GM04503 (cell line): Measurements from ENCODE around the gene DIP2B.
A peak's percentile ranks its signal among the peaks of the same experiment; 100 is the strongest.
"Not testable (repeated sequence)": the region's sequence is repeated elsewhere in the genome, so short reads cannot be mapped to it uniquely, and the experiment has no call there.

Experiments
- DNase-seq: peaks from one replicate; pipeline ENCODE4 v3.0.0-alpha.2; 2012; ENCODE audit warnings: low read depth

DIP2B gene

DNA sequence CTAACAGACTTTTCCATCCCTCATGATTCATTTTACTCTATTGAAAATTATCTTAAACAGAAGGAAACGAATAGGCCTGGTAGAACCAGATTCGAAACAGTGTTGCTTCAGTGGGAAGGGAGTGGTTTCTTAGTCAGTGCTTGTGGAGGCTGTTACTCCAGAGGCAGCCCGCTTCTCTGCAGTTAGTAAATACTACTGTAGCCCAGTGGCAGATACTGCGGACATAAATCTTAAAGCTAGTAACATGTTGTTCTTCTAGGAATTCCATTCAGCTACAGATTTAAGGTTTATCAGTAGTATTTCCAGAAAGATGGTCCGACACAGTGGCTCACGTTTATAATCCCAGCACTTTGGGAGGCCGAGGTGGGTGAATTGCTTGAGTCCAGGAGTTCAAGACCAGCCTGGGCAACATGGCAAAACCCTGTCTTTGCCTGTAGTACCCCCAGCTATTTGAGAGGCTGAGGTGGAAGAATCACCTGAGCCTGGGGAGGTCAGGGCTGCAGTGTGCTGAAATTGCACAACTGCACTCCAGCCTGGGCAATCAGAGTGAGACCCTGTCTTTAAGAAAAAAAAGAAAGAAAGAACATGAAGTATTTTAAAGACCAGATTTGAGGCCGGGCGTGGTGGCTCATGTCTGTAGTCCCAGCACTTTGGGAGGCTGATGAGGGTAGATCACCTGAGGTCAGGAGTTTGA, 45.9 kb downstream of the DIP2B start:
- no peak for DNase-seq

GRCh38 chr12:50551866-50552265, 47.1 kb downstream of the DIP2B start:
- no peak for DNase-seq

DNA sequence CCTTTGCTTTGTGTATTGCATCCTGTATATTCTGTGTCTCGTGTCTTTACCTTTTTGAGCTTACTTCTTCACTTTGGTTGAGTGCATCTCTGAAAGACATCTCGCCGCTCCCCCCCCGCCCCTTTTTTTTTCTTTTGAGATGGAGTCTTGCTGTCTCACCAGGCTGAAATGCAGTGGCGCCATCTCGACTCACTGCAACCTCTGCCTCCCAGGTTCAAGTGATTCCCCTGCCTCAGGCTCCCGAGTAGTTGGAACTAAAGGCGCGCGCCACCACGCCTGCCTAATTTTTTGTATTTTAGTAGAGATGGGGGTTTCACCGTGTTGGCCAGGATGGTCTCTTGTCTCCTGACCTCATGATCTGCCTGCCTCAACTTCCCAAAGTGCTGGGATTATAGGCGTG, 49.9 kb downstream of the DIP2B start:
- DNase-seq = no peak

DNA sequence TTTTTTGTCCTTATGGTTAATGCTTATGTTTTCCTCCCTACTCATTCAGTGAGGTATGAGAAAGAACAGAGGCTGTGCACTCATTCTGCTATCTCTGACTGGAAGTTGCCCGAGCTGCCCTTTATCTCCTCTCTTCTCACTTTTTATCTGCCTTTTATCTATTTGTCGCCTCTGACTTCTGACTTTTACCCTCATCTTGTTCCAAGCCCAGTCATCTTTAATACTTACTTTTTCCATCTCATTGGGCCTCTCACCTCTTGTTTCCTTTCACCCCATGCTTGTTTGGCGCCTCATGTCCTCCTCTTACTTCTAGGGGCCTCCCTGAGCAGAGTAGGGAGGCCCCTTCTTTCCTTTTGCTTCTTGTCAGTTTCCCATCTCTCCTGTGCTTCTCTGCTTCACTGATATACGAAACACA, 50.7 kb downstream of the DIP2B start:
- DNase-seq = no peak

GRCh38 chr12:50556273-50556672, 51.5 kb downstream of the DIP2B start:
- DNase-seq = no peak

DNA sequence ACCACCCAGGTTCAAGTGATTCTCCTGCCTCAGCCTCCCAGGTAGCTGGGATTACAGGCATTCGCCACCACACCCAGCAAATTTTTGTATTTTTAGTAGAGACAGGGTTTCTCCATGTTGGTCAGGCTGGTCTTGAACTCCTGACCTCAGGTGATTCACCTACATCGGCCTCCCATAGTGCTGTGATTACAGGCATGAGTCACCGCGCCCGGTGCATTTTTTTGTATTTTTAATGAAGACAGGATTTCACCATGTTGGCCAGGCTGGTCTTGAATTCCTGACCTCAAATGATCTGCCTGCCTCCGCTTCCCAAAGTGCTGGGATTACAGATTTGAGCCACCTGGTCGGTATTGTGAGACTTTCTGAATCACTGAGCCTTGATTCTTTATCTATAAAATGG, 52.0 kb downstream of the DIP2B start:
- DNase-seq = not testable (repeated sequence)

DNA sequence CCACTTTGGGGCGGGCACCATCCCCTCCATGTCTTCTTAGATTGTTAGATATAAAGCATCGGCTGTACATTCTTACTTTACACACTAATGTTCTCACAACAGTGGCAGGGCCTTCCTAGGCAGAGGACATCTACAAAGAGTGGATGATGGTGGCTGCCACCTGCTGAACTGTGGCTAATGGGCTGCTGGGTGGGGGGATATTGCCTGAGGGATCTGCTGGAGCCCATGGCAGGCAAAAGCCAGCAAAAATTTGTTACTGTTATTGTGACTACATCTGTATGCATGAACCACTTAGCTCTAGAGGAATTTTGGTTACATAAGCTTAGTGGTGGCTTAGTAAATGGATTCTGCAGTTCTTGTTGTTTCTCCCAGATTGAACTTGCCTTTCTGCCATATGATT, 52.6 kb downstream of the DIP2B start:
- no peak for DNase-seq

- no peak for DNase-seq
These were observed 54.2 kb downstream of the DIP2B start for GRCh38 chr12:50558970-50559369.

DNA sequence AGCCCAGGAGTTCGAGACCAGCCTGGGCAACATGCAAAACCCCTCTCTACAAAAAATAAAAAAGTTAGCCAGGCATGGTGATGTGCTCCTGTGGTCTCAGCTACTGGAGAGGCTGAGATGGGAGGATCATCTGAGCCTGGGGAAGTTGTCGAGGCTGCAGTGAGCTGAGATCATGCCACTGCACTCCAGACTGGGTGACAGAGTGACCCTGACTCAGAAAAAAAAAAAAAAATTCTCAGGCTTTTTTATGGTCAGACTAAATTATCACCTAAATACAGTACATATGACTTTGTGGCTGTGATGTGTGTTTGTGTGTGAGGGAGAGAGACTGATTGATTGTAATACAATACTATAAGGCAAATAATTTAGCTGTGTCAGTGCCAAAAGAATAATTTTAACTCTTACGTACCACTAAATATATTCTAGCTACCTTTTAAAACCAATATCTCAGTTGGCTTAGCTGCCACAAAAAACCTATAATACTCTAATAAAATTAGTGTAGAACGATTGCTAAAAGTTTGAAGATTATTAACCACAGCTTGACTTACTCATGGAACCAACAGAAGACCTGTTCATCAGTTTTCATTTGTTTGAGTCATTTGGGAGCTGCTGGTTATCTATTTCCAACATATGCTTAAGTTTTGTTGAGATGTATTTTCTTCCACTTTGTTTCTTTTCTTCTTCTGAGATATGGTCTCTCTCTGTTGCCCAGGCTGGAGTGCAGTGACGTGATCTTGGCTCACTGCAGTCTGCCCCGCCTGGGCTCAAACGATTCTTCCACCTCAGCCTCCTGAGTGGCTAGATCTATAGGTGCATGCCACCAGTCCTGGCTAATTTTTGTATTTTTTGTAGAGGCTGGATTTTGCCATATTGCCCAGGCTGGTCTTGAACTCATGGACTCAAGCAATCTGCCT, 58.0 kb downstream of the DIP2B start:
- no peak for DNase-seq

DNA sequence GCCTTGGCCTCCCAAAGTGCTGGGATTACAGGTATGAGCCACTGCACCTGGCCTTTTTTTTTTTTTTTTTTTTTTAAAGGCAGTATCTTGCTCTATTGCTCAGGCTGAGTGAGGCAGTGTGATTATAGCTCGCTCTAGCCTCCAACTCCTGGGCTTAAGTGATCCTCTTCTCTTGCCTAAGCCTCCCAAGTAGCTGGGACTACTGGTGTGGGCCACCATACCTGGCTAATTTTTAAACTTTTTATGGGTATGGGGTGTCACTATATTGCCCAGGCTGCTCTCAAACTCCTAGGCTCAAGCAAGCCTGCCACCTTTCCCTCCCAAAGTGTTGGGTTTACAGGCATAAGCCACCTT, 58.6 kb downstream of the DIP2B start:
- no peak for DNase-seq

DNA sequence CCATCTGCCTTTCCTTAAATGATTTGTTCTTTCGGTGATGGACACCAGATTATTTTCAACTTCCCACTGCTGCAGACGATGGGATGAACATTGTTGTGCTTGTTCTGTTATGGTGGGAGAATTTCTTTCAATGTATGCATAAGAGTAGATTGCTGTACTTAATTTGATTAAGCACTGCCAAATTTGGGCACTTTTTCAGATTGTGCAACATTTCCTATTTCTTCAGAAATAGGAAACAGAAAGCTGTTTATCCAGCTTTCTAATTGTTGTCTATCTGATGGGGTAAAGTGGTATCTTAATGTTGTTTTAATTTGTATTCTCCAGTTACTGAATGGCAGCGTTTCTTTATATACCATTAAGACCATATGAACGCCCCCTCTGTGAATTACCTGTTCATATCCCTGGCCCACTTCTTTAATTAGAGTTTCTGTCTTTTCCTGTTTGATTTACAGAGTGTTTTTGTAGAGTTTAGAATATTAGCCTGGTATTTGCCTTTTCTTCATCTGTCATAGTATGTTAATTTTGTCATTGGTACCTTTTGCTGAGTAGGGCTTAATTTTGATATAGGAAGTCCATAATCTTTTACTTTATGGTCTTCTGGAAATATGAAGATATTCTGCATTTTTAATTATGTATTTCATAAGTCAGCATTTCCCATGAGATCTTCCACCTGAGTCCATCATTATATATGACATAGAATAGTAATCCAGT, 59.6 kb downstream of the DIP2B start:
- DNase-seq = no peak

- DNase-seq = no peak
These were observed 60.1 kb downstream of the DIP2B start for GRCh38 chr12:50564948-50565297.

GRCh38 chr12:50566066-50566465, 61.3 kb downstream of the DIP2B start:
- DNase-seq = no peak

DNA sequence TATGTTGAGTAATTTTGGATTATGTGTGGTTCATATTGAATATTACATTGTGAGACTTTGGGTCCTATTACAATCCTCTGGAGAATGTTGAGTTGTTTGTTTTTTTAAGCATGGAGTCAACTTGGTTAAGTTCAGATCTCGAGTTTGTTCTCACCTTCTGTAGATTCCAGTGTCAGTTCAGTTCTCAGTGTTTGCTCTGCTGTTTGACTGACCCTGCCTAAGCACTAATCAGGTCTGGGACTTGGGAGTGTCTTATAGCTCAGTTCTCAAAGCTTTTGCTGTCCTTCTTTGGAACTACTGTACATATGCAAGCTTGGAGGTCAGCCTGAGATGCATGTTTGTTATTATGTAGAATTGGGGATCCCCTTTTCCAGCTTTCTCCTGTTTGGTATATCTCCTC, 63.1 kb downstream of the DIP2B start:
- DNase-seq = no peak

DNA sequence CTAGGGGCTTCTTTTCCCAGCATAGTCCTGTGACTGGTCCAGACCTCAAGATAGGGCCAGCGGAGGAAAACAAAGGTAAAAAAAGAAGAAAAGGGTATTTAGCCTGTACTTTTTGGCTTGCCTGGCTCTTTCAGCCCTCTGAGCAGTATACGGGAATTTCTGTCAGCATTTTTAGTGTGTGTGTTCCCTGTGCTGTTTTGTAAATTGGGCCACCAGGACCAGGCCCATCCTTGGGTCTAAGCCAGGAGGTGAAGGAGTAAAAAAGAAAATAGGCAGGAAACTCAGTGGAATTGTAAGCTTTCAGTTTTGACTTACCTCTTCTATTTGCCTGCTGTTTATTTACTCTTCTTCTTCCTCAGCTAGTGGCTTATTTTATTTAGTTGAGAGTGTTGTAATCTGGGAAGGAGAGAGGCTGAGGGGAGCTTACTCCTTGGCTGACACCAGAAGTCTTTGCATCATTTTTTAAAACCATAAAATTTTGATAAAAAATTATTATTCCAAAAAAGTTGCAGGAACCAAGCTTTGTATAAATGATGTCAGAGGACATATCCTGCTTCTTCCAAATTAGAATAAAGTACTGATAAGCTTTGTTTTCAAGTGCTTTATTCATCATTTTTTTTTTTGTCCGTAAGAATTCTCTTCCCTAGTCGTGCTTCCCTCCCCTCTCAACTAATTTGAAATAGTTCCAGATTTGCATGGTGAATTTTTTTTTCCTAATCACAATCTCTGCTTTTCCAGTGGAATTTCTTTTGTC, 63.7 kb downstream of the DIP2B start:
- DNase-seq = no peak

DNA sequence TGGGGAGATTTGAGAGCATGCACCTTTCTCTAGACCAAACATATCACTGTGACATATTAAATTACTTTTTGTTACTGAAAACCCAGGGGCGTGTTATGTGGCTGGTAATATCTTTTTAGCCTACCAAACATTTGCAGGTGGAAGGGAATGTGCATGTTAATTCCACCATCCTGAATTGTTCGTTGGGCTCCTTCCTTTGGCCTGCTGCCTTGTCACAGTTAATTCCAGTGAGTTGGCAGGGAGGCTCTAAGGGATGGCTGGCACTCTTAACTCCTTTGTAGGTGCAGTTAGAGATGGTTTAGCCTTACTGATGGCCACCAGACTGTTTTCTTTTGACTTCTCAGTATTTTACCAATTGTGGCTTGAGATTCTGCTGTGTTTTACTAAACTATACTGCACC, 64.5 kb downstream of the DIP2B start:
- no peak for DNase-seq

DNA sequence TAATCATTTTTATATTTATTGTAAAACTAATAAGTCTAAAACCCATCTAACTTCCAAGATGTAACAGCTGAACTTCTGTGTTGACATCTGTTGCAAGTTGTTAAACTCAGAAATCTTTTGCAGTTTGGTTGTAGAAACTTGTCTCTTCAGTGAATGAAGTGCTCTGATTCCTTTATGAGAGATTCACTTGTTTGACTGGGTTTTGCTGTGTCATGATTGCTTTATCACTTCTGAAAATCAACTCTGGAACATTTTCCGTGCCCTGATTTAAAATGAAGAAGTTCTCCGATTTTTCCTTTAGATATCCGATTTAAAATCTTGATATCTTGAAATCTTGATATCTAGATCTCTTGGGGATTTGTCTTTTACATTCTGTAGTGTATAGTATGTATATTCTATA, 65.1 kb downstream of the DIP2B start:
- no peak for DNase-seq

DNA sequence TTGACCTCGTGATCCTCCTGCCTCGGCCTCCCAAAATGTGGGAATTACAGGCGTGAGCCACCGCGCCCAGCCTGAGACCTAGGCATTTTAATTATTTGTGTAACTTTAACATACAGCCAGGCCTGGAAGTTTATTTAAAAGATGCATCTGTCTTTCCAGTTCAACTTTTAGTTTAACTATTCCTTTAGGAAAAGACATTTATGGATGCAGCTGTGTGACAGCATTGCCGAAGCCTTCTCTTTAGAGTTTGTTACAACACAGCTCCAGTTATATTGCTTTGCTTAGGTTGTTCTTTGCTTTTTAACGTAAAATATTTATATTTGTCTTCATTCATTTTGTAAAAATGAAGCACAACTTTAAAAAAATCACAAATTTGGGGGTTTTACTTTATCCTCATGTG, 67.0 kb downstream of the DIP2B start:
- DNase-seq = no peak

GRCh38 chr12:50572287-50572686, 67.5 kb downstream of the DIP2B start:
- DNase-seq = peak; percentile 79

GRCh38 chr12:50572760-50573159, 68.0 kb downstream of the DIP2B start:
- no peak for DNase-seq

- no peak for DNase-seq
These were observed 68.5 kb downstream of the DIP2B start for GRCh38 chr12:50573271-50573670.

GRCh38 chr12:50574601-50575348, 70.0 kb downstream of the DIP2B start:
- peak; percentile 79 for DNase-seq
